H9 (cell line): Measurements from ENCODE around the gene FEZ2. TPM values are rescaled to one million over a fixed set of nuclear protein-coding genes. Genes with fewer than 3 reads are reported as not detected.

Source experiments
- DNase-seq: peaks from one replicate; pipeline ENCODE4 v3.0.0-alpha.2; 2017
- H2AFZ ChIP-seq: one replicate; pipeline ENCODE4 v1.6.1; 2013; ENCODE audit warnings: mild to moderate bottlenecking, low read length, control low read depth, moderate library complexity
- H2AK5ac ChIP-seq: 2 replicates; pipeline ENCODE4 v1.6.1; 2013; ENCODE audit warnings: low read length, control low read depth, mixed read lengths; ENCODE audit not compliant: insufficient read length
- H2BK120ac ChIP-seq: one replicate; pipeline ENCODE4 v1.6.1; 2013; ENCODE audit warnings: low read depth, mild to moderate bottlenecking, low read length, control low read depth, inconsistent platforms; ENCODE audit not compliant: poor library complexity, severe bottlenecking
- H2BK12ac ChIP-seq: 2 replicates; pipeline ENCODE4 v1.6.1; 2013; ENCODE audit warnings: low read length, control low read depth, mixed read lengths, low read depth; ENCODE audit not compliant: insufficient read length
- H2BK15ac ChIP-seq: 2 replicates; pipeline ENCODE4 v1.6.1; 2013; ENCODE audit warnings: low read depth, low read length, control low read depth
- H2BK20ac ChIP-seq: one replicate; pipeline ENCODE4 v1.6.1; 2013; ENCODE audit warnings: low read depth, mild to moderate bottlenecking, low read length, control low read depth, inconsistent platforms; ENCODE audit not compliant: poor library complexity, severe bottlenecking
- H2BK5ac ChIP-seq: 2 replicates; pipeline ENCODE4 v1.6.1; 2013; ENCODE audit warnings: low read length, control low read depth, mixed read lengths; ENCODE audit not compliant: insufficient read length
- H3K14ac ChIP-seq: 2 replicates; pipeline ENCODE4 v1.6.1; 2013; ENCODE audit warnings: low read length, control low read depth; ENCODE audit not compliant: insufficient read depth
- H3K18ac ChIP-seq: 2 replicates; pipeline ENCODE4 v1.6.1; 2013; ENCODE audit warnings: low read depth, mild to moderate bottlenecking, mixed read lengths, low read length, control low read depth; ENCODE audit not compliant: insufficient read length
- H3K23ac ChIP-seq: 2 replicates; pipeline ENCODE4 v1.6.1; 2013; ENCODE audit warnings: low read length, control low read depth, mixed read lengths, low read depth; ENCODE audit not compliant: insufficient read length
- H3K23me2 ChIP-seq: 2 replicates; pipeline ENCODE4 v1.6.1; 2013; ENCODE audit warnings: low read depth, mild to moderate bottlenecking, mixed read lengths, low read length, control low read depth; ENCODE audit not compliant: insufficient read length, poor library complexity, severe bottlenecking
- H3K27ac ChIP-seq: 2 replicates; pipeline ENCODE4 v1.5.1; 2013; ENCODE audit warnings: low read length, control low read depth, mixed read lengths, low read depth; ENCODE audit not compliant: insufficient read length
- H3K27me3 ChIP-seq: 2 replicates; pipeline ENCODE4 v1.6.1; 2013; ENCODE audit warnings: low read length, control low read depth, inconsistent platforms; ENCODE audit not compliant: insufficient read depth
- H3K4ac ChIP-seq: 2 replicates; pipeline ENCODE4 v1.6.1; 2013; ENCODE audit warnings: low read depth, mild to moderate bottlenecking, control low read depth, inconsistent platforms, low read length, moderate library complexity
- H3K4me1 ChIP-seq: 2 replicates; pipeline ENCODE4 v1.6.1; 2013; ENCODE audit warnings: low read length, control low read depth, inconsistent platforms; ENCODE audit not compliant: insufficient read depth
- H3K4me2 ChIP-seq: 2 replicates; pipeline ENCODE4 v1.6.1; 2013; ENCODE audit warnings: low read length, control low read depth, mixed read lengths; ENCODE audit not compliant: insufficient read length, insufficient read depth
- H3K56ac ChIP-seq: 2 replicates; pipeline ENCODE4 v1.6.1; 2013; ENCODE audit warnings: low read depth, mild to moderate bottlenecking, mixed read lengths, low read length, control low read depth; ENCODE audit not compliant: insufficient read length
- H3K79me1 ChIP-seq: 2 replicates; pipeline ENCODE4 v1.6.1; 2013; ENCODE audit warnings: low read depth, mild to moderate bottlenecking, moderate library complexity, low read length, control low read depth, inconsistent platforms; ENCODE audit not compliant: insufficient read depth, poor library complexity, severe bottlenecking
- H3K79me2 ChIP-seq: 2 replicates; pipeline ENCODE4 v1.6.1; 2013; ENCODE audit warnings: low read length, control low read depth, inconsistent platforms; ENCODE audit not compliant: insufficient read depth
- H3K9ac ChIP-seq: 2 replicates; pipeline ENCODE4 v1.6.1; 2013; ENCODE audit warnings: low read length, control low read depth, mixed read lengths; ENCODE audit not compliant: insufficient read length; ENCODE audit errors: extremely low read depth
- H3K9me3 ChIP-seq: one replicate; pipeline ENCODE4 v1.6.1; 2013; ENCODE audit warnings: low read depth, low read length, inconsistent platforms; ENCODE audit not compliant: control insufficient read depth
- H3T11ph ChIP-seq: one replicate; pipeline ENCODE4 v1.6.1; 2013; ENCODE audit warnings: mild to moderate bottlenecking, low read length, control low read depth, inconsistent platforms
- H4K20me1 ChIP-seq: one replicate; pipeline ENCODE4 v1.6.1; 2013; ENCODE audit not compliant: control insufficient read depth, insufficient read length, insufficient read depth
- H4K5ac ChIP-seq: 2 replicates; pipeline ENCODE4 v1.6.1; 2013; ENCODE audit warnings: low read depth, mild to moderate bottlenecking, mixed read lengths, low read length, control low read depth; ENCODE audit not compliant: insufficient read length
- H4K8ac ChIP-seq: replicated peaks from 2 replicates; pipeline ENCODE4 v1.6.1; 2013; ENCODE audit warnings: low read length, control low read depth, mixed read lengths, low read depth; ENCODE audit not compliant: insufficient read length
- H4K91ac ChIP-seq: 2 replicates; pipeline ENCODE4 v1.6.1; 2013; ENCODE audit warnings: low read depth, mild to moderate bottlenecking, moderate library complexity, mixed read lengths, low read length, control low read depth; ENCODE audit not compliant: insufficient read length
- H3K27ac Mint-ChIP-seq, 3 experiments: 2 replicates in 2 of 3; 3 replicates in 1 of 3; pipeline ENCODE4 v1.8.0; 2020 to 2021; ENCODE audit warnings: mixed read lengths in 3 of 3, mild to moderate bottlenecking in 1 of 3, moderate library complexity in 1 of 3
- H3K27me3 Mint-ChIP-seq: 2 replicates; pipeline ENCODE4 v1.8.0; 2021; ENCODE audit warnings: low read depth, mild to moderate bottlenecking, moderate library complexity, mixed read lengths
- H3K36me3 Mint-ChIP-seq, 3 experiments: 2 replicates in 2 of 3; 3 replicates in 1 of 3; pipeline ENCODE4 v1.8.0; 2020 to 2021; ENCODE audit warnings: low read depth in 3 of 3, mixed read lengths in 3 of 3; ENCODE audit not compliant: insufficient read depth in 1 of 3
- H3K4me1 Mint-ChIP-seq, 2 experiments: 2 replicates each; pipeline ENCODE4 v1.8.0; 2020; ENCODE audit warnings: mixed read lengths in 2 of 2
- H3K4me3 Mint-ChIP-seq, 2 experiments: 2 replicates in 1 of 2; 3 replicates in 1 of 2; pipeline ENCODE4 v1.8.0; 2020 to 2021; ENCODE audit warnings: mild to moderate bottlenecking in 2 of 2, mixed read lengths in 2 of 2, moderate library complexity in 1 of 2
- H3K9me3 Mint-ChIP-seq, 2 experiments: 2 replicates in 1 of 2; 3 replicates in 1 of 2; pipeline ENCODE4 v1.8.0; 2020; ENCODE audit warnings: mild to moderate bottlenecking in 2 of 2, mixed read lengths in 2 of 2, moderate library complexity in 1 of 2
- CTCF ChIP-seq: fragments of 200-600 bp; sonication (generic); conservative IDR thresholded peaks from 3 replicates; pipeline ENCODE4 v1.8.0; 2021; ENCODE audit warnings: antibody characterized with exemption, mild to moderate bottlenecking
- WGBS: extraction: QIAGEN DNeasy Blood & Tissue Kit; methylation state at CpG from one replicate; pipeline ENCODE4 v1.1.7; 2013; ENCODE audit warnings: missing lambda C conversion rate, low lambda C conversion rate, mixed read lengths; ENCODE audit not compliant: insufficient read length; ENCODE audit errors: extremely low coverage; 5-methylcytosine and 5-hydroxymethylcytosine counted together
- total RNA-seq: library from RNA; stranded (reverse); gene quantifications from 2 replicates; pipeline ENCODE4 v1.2.1, GENCODE V29; 2021

Gene FEZ2
- total RNA-seq, 1 experiment from 2014 or later, result 27.7 TPM

GRCh38 chr2:36607947-36608346, 10.0 kb upstream of the FEZ2 start:
- Histone ChIP-seq H2AK5ac (no peak overlapping the region), H3K9me3 (no peaks in the 10 kb centered on the region), H3K23ac (no peak overlapping the region), H3K4me1 (no peaks in the 10 kb centered on the region; the same call in 1 of the 2 replicates), H3K79me2 (no peaks in the 10 kb centered on the region), H3K14ac (no peak overlapping the region), H2AFZ (no peak overlapping the region), H3K23me2 (no peaks in the 10 kb centered on the region), H4K5ac (no peak overlapping the region), H2BK5ac (no peak overlapping the region), H4K8ac (no peak overlapping the region), H4K20me1 (no peaks in the 10 kb centered on the region), H3K27ac (no peak overlapping the region), H3K56ac (no peak overlapping the region), H3K79me1 (no peaks in the 10 kb centered on the region), H3K4me2 (no peak overlapping the region), H2BK12ac (no peak overlapping the region), H3K18ac (no peak overlapping the region), H2BK15ac (no peak overlapping the region), H3K9ac (no peak overlapping the region), H3T11ph (no peak overlapping the region), H2BK20ac (no peak overlapping the region), H3K27me3 (no peaks in the 10 kb centered on the region), H3K4ac (no peak overlapping the region), H4K91ac (no peak overlapping the region), H2BK120ac (no peak overlapping the region)
- Mint-ChIP-seq H3K4me3 (no peak overlapping the region), H3K27ac (no peak overlapping the region), H3K9me3 (no peaks in the 10 kb centered on the region), H3K4me1 (peaks cover 15 to 17% of the 10 kb centered on the region in 2 experiments), H3K36me3 (no peaks in the 10 kb centered on the region; a peak in 1 of 7 replicates), H3K27me3 (peaks cover 3% of the 10 kb centered on the region; the same call in 1 of the 2 replicates)
- no peak for DNase-seq
- no peak for TF ChIP-seq CTCF
- no CpG with 5 or more reads among the region's 3 CpGs for WGBS
